Activated T-helper 1 cell treated with anti-CD3 and anti-CD28 coated beads, Interleukin-12 subunit alpha, Interleukin-12 subunit beta, Interleukin-2, Interleukin-4 antibody, amounts not matched to agents 30 ng/mL and 10 ng/mL and 1 ng/mL, durations not matched to agents 14 hours and 24 hours and 36 hours (primary cell): Measurements from ENCODE around the gene MAEA. TPM values are rescaled to one million over a fixed set of nuclear protein-coding genes. Genes with fewer than 3 reads are reported as not detected.
A peak's percentile ranks its signal among the peaks of the same experiment; 100 is the strongest.

Source experiments
- DNase-seq: peaks from one replicate; pipeline ENCODE4 v3.0.0; 2021; ENCODE audit warnings: low spot score
- H3K27ac Mint-ChIP-seq: one replicate; pipeline ENCODE4 v1.8.0; 2021; ENCODE audit warnings: mild to moderate bottlenecking, mixed read lengths
- H3K27me3 Mint-ChIP-seq: one replicate; pipeline ENCODE4 v1.8.0; 2022; ENCODE audit warnings: mild to moderate bottlenecking, moderate library complexity, mixed read lengths; ENCODE audit not compliant: insufficient read depth
- H3K36me3 Mint-ChIP-seq: one replicate; pipeline ENCODE4 v1.8.0; 2021; ENCODE audit warnings: low read depth, mixed read lengths
- H3K4me1 Mint-ChIP-seq: one replicate; pipeline ENCODE4 v1.8.0; 2021; ENCODE audit warnings: low read depth, mixed read lengths
- H3K4me3 Mint-ChIP-seq: one replicate; pipeline ENCODE4 v1.8.0; 2021; ENCODE audit warnings: mild to moderate bottlenecking, moderate library complexity, mixed read lengths
- H3K9me3 Mint-ChIP-seq: one replicate; pipeline ENCODE4 v1.8.0; 2021; ENCODE audit warnings: mixed read lengths
- intact Hi-C: fragments of 100-400 bp; cut with micrococcal nuclease; formaldehyde crosslinking; loops from one replicate; pipeline ENCODE4 v1.15.1; 2024
- total RNA-seq: library from RNA; stranded (reverse); gene quantifications from 2 replicates; pipeline ENCODE4 v1.2.3, GENCODE V29; 2022

The MAEA gene
- total RNA-seq, 1 donor from 2014 or later, result 67.1 TPM

GRCh38 chr4:1274871-1275270, 14.8 kb upstream of the MAEA start:
- no peak overlapping the region for H3K4me3 Mint-ChIP-seq

GRCh38 chr4:1276984-1277383, 12.7 kb upstream of the MAEA start:
- Mint-ChIP-seq H3K4me1 (no peaks in the 10 kb centered on the region), H3K9me3 (no peaks in the 10 kb centered on the region), H3K27me3 (peaks cover 3% of the 10 kb centered on the region), H3K36me3 (no peaks in the 10 kb centered on the region), H3K4me3 (no peak overlapping the region), H3K27ac (no peak overlapping the region)
- intact Hi-C loops, result no loop called here
- no peak for DNase-seq

More at GRCh38 chr4:1274871-1275270, 14.8 kb upstream of the MAEA start:
- Mint-ChIP-seq H3K36me3 (no peaks in the 10 kb centered on the region), H3K27me3 (peaks cover 3% of the 10 kb centered on the region), H3K27ac (no peak overlapping the region), H3K4me1 (no peaks in the 10 kb centered on the region), H3K9me3 (peaks cover 3% of the 10 kb centered on the region)
- intact Hi-C loops, result no loop called here
- DNase-seq, result no peak

GRCh38 chr4:1277667-1278665, 11.7 kb upstream of the MAEA start:
- no peaks in the 10 kb centered on the region for H3K4me1 Mint-ChIP-seq
- H3K9me3 Mint-ChIP-seq, result no peaks in the 10 kb centered on the region
- H3K4me3 Mint-ChIP-seq, result no peak overlapping the region
- DNase-seq, result no peak
- peaks cover 3% of the 10 kb centered on the region for H3K27me3 Mint-ChIP-seq
- intact Hi-C loops, result loop anchor here (1.0 kb wide), 1 partner anchor 74 kb away; no protein-coding TSS in a partner anchor
- H3K36me3 Mint-ChIP-seq, result no peaks in the 10 kb centered on the region
- H3K27ac Mint-ChIP-seq, result no peak overlapping the region

- DNase-seq, result no peak
- Mint-ChIP-seq H3K4me1 (no peaks in the 10 kb centered on the region), H3K27ac (no peak overlapping the region), H3K27me3 (peaks cover 3% of the 10 kb centered on the region), H3K36me3 (no peaks in the 10 kb centered on the region), H3K4me3 (no peak overlapping the region), H3K9me3 (no peaks in the 10 kb centered on the region)
- intact Hi-C loops, result no loop called here
Measured at GRCh38 chr4:1279253-1279652, 10.4 kb upstream of the MAEA start.

GRCh38 chr4:1283711-1284110, 6.0 kb upstream of the MAEA start:
- Mint-ChIP-seq H3K9me3 (peaks cover 5% of the 10 kb centered on the region), H3K27me3 (peaks cover 2% of the 10 kb centered on the region), H3K4me3 (no peak overlapping the region), H3K4me1 (peaks cover 5% of the 10 kb centered on the region), H3K27ac (no peak overlapping the region), H3K36me3 (no peaks in the 10 kb centered on the region)
- intact Hi-C loops, result no loop called here
- no peak for DNase-seq

- no peak for DNase-seq
- Mint-ChIP-seq H3K9me3 (peaks cover 5% of the 10 kb centered on the region), H3K27me3 (peaks cover 2% of the 10 kb centered on the region), H3K4me3 (no peak overlapping the region), H3K36me3 (no peaks in the 10 kb centered on the region), H3K4me1 (peaks cover 6% of the 10 kb centered on the region), H3K27ac (no peak overlapping the region)
- intact Hi-C loops, result loop anchor here (5.0 kb wide), 3 partner anchors 228 to 437 kb away; partner anchors contain the start of genes FGFRL1, TACC3 and TMEM129
Measured at GRCh38 chr4:1285151-1285789, 4.4 kb upstream of the MAEA start.

- peak overlapping the region; percentile 1 for H3K4me3 Mint-ChIP-seq
- H3K9me3 Mint-ChIP-seq, result peaks cover 5% of the 10 kb centered on the region
- H3K27ac Mint-ChIP-seq, result no peak overlapping the region
- intact Hi-C loops, result loop anchor here (5.0 kb wide), 3 partner anchors 229 to 436 kb away; partner anchors contain the start of genes FGFRL1, TACC3 and TMEM129
- DNase-seq, result peak; percentile 34
- H3K27me3 Mint-ChIP-seq, result peaks cover 2% of the 10 kb centered on the region
- no peaks in the 10 kb centered on the region for H3K36me3 Mint-ChIP-seq
- peaks cover 13% of the 10 kb centered on the region for H3K4me1 Mint-ChIP-seq
Measured at GRCh38 chr4:1285790-1286553, 3.7 kb upstream of the MAEA start.

GRCh38 chr4:1288786-1289185, 905 bp upstream of the MAEA start:
- Mint-ChIP-seq H3K27ac (peak overlapping the region; percentile 86), H3K4me1 (peaks cover 32% of the 10 kb centered on the region), H3K27me3 (peaks cover 2% of the 10 kb centered on the region), H3K36me3 (no peaks in the 10 kb centered on the region), H3K4me3 (peak overlapping the region; percentile 85), H3K9me3 (peaks cover 5% of the 10 kb centered on the region)
- DNase-seq, result no peak
- intact Hi-C loops, result loop anchor here (1.0 to 5.0 kb wide), 11 partner anchors 20 to 434 kb away; partner anchors contain the start of genes FGFRL1, TACC3, TMEM129 and UVSSA

GRCh38 chr4:1290165-1290977, 680 bp downstream of the MAEA start:
- Mint-ChIP-seq H3K27ac (peak overlapping the region; percentile 88), H3K4me3 (peak overlapping the region; percentile 97), H3K27me3 (peaks cover 2% of the 10 kb centered on the region), H3K36me3 (no peaks in the 10 kb centered on the region), H3K9me3 (peaks cover 5% of the 10 kb centered on the region), H3K4me1 (peaks cover 32% of the 10 kb centered on the region)
- no peak for DNase-seq
- intact Hi-C loops, result no loop called here

- peaks cover 2% of the 10 kb centered on the region for H3K27me3 Mint-ChIP-seq
- H3K27ac Mint-ChIP-seq, result peak overlapping the region; percentile 88
- peaks cover 4% of the 10 kb centered on the region for H3K9me3 Mint-ChIP-seq
- H3K36me3 Mint-ChIP-seq, result no peaks in the 10 kb centered on the region
- no peak for DNase-seq
- peak overlapping the region; percentile 97 for H3K4me3 Mint-ChIP-seq
- H3K4me1 Mint-ChIP-seq, result peaks cover 32% of the 10 kb centered on the region
- intact Hi-C loops, result no loop called here
Measured at GRCh38 chr4:1291091-1291490, 1.4 kb downstream of the MAEA start.

GRCh38 chr4:1291996-1292702, 2.5 kb downstream of the MAEA start:
- H3K9me3 Mint-ChIP-seq, result no peaks in the 10 kb centered on the region
- intact Hi-C loops, result no loop called here
- H3K36me3 Mint-ChIP-seq, result peaks cover 3% of the 10 kb centered on the region
- peaks cover 32% of the 10 kb centered on the region for H3K4me1 Mint-ChIP-seq
- H3K27ac Mint-ChIP-seq, result peak overlapping the region; percentile 29
- no peak for DNase-seq
- no peaks in the 10 kb centered on the region for H3K27me3 Mint-ChIP-seq
- peak overlapping the region; percentile 97 for H3K4me3 Mint-ChIP-seq
